HG03103 (cell line): ENCODE measurements around the gene PCYOX1L.

ENCODE experiments used
- ATAC-seq: cut with Tn5 transposase; IDR thresholded peaks from one replicate; pipeline ENCODE4 v1.9.1; 2021; ENCODE audit warnings: low read depth; ENCODE audit not compliant: unreplicated experiment

The PCYOX1L gene

GRCh38 chr5:149366169-149366729 is 8.4 kb downstream of the PCYOX1L start:
- ATAC-seq, result no peak

GRCh38 chr5:149367249-149367971 is 9.6 kb downstream of the PCYOX1L start:
- peak; percentile 75 for ATAC-seq

GRCh38 chr5:149367972-149368645 is 10.3 kb downstream of the PCYOX1L start:
- no peak for ATAC-seq

DNA sequence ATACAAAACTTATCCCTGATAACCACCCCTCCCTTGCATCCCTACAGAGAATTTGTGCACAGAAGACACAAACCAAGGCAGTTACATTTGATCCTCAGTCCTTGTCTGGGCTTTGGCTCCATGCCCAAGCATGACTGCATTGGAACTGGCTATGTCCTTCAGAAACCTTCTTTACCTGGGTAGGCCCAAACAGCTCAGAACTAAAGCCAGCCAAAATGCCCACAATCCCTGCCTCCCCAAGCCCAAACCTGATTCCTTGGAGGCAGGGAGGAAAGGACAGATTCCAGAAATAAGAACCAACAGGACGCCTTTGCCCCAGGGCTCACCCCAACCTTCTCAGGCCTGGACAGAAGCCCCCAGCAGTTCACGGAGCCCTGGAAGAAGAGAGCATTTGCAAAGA is 13.0 kb downstream of the PCYOX1L start:
- ATAC-seq, result no peak

- ATAC-seq, result peak; percentile 80
Observed at GRCh38 chr5:149371296-149371962, 13.6 kb downstream of the PCYOX1L start.

- ATAC-seq, result no peak
Observed at GRCh38 chr5:149372076-149372795, 14.4 kb downstream of the PCYOX1L start.

DNA sequence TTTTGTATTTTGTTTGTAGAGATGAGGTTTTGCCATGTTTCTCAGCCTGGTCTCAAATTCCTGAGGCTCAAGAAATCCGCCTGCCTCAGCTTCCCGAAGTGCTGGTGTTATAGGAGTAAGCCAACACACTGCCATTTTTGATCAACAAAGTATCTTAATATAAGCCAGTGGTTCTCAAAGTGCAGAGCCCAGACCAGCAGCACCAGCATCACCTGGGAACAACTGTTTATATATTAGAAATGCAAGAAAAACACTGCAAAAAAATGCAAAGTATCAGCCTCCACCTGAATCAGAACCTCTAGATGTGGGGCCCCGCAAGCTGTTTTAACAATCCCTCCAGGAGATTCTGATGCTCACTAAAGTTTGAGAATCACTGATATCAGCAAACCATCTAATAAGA is 15.1 kb downstream of the PCYOX1L start:
- ATAC-seq, result no peak

GRCh38 chr5:149374303-149374702 is 16.5 kb downstream of the PCYOX1L start:
- no peak for ATAC-seq

GRCh38 chr5:149374801-149375200 is 17.0 kb downstream of the PCYOX1L start:
- no peak for ATAC-seq

- ATAC-seq, result no peak
Observed at GRCh38 chr5:149375434-149375833, 17.6 kb downstream of the PCYOX1L start.

GRCh38 chr5:149376104-149376503 is 18.3 kb downstream of the PCYOX1L start:
- no peak for ATAC-seq

GRCh38 chr5:149376711-149377447 is 19.0 kb downstream of the PCYOX1L start:
- no peak for ATAC-seq

- ATAC-seq, result no peak
Observed at GRCh38 chr5:149378241-149378820, 20.5 kb downstream of the PCYOX1L start.

- no peak for ATAC-seq
Observed at GRCh38 chr5:149379177-149379761, 21.4 kb downstream of the PCYOX1L start, which contains the start of gene IL17B. Gene IL17B, minus strand, starts transcription at chr5:149379292. Its CDS starts 67 bp downstream, at chr5:149379225.

DNA sequence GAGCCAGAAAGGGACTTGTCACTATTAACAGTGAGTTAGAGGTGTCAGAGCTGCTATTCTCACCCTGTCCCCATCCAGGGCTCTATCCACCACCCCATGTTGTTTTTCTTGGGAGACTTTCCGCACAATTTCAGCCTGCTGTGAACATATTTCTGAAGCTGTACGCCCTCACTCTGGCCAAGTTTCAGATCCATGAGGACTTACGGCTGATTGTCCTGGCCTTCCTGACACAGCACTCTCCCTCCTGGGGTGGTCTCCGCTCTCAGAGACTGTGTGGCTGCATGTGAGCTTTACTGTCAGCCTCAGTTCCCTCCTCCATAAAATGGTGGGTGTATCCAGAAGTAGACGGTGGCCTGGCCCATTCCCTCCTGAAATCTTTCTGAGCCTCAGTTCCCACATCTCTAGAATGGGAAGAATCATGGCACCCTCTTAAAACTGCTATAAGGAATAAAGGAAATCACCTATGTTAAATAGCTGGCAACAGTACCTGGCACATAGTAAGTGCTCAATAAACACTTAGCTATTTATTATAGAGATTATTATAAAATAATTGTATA is 22.1 kb downstream of the PCYOX1L start:
- ATAC-seq, result no peak

DNA sequence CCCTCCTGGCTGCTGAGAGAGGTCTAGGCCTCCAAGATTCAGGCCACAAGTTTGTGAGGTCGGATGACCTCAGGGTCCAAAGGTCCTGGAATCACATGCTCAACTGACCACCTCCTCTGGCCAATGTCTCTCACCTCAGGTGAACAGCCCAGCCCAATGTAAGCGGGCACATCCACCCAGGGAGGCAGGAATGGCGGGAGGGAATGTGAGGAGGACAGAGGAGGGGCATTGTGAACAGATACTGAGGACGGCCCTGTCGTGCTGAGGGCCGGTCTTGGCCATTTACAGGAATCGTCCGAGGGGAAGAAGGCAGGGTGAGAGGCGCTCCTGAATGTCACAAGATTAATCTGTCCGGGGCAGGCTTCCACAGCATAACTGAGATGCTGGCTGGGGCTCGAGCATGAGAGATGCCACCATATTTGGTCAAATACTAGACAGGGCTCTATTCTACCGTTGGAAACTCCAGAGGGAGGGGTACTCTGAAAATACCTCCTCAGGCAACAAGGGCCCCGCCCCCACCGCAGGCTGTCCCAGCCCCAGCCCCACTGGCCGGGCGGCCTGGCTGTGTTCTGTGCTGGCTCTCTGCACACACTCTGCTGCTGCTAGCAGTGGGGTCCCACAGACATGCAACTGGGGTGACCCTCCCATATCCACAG is 22.7 kb downstream of the PCYOX1L start:
- no peak for ATAC-seq

GRCh38 chr5:149381261-149381985 is 23.6 kb downstream of the PCYOX1L start:
- ATAC-seq, result no peak

DNA sequence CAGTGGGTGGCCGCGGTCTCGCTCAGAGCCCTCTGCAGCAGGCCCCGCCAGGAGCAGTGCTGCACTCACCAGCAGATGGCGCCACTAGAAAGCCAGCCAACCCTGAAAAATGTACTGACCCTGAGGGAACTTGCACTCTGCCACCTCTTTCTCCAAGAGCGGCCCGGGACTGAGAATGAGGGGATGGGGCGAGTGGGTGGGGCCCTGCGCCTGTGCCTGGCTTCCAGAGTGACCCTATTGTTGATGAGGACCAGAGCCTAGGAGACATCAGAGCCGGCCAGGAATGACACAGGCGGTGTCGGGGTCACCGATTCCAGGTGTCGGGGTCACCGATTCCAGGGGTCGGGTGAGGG is 24.1 kb downstream of the PCYOX1L start:
- no peak for ATAC-seq
